NCI-H2227 treated with DMSO at 0.1 percent for 48 hours (cell line): Measurements from ENCODE around the gene ZC3H18.

ENCODE experiments used
- DNase-seq: peaks from one replicate; lab custom pipeline; 2025; lab: John Stamatoyannopoulos, UW

ZC3H18 gene

DNA sequence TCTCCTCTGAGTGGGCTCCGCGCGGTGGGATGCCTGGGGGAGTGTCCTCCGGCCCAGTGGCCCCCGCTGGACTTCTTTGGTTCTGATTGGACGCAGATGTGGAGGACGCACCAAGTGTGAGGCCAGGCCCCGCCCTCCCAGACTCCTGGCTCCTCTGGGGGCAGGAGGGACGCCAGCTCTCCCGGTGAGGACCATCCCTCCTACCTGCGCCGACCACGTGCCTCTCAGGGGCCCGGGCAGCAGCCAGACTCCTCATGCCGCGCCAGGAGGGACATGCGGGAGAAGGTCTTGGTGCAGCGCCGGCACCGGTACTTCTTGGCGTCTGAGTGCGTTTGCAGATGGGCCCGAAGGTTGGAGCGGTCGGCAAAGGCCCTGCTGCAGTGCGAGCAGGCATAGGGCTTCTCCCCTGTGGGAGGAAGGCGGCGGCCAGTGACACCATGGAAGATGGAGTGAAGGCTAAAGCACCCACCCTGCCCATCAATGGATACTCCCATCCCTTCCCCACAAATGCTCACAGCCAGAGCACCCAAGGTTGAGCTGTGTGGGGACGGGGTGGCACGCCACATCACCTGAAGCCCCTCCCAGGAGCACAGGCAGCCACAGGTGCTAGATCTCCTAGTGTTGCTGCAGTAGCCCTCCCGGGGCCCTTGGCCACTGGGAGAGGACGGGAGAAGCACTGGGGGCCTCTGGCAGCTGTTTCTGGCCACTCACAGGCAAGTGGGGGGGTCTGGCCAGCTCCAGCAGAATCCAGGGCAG lies 108.2 kb downstream of the ZC3H18 start:
- DNase-seq: no peak

DNA sequence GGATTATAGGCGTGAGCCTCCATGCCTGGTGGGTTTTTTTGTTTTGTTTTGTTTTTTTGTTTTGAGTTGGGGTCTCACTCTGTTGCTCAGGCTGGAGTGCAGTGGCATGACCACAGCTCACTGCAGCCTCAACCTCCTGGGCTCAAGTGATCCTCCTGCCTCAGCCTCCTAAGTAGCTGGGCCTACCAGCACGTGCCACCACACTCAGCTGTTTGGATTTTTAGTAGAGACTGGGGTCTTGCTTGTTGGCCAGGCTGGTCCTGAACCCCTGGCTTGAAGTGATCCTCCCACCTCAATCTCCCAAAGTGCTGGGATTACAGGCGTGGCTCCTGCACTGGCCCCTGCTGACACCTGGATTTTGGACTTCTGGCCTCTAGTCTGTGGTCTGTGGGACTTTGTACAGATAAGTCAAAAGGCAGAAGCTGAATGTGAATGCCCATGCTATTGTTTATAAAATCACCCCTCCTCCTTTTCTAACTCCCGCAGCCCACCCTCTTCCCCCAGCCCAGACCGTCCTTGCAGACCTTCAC lies 110.4 kb downstream of the ZC3H18 start:
- DNase-seq: no peak

DNA sequence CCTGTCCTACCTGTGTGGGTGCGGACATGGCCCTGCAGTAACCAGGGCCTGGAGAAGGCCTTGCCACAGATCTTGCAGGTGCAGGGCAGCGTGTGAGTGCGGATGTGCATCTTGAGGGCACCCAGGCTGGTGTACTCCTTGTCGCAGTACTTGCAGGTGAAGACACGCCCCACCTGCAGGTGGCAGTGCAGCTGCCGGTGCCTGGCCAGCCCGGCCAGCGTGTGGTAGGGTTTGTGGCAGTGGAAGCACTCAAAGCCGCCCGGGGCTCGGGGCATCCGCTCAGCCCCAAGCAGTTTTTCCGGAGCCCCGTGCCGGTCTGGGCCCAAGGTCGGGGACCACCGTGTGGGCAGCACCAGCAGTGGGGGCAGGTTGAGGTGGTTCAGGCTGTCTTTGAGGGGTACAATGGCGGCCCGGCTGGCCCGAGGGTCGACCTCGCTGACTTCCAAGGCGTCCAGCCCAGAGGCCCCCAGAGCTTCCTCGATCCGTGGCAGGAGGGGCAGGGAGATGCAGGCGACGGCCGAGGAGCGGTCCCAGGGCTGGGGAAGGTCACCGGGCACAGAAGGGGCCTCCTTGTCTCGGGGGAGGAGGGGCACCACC lies 111.0 kb downstream of the ZC3H18 start:
- no peak for DNase-seq
